Measurements from ENCODE around the gene PNPLA7.
A peak's percentile ranks its signal among the peaks of the same experiment; 100 is the strongest.

PNPLA7 gene

DNA sequence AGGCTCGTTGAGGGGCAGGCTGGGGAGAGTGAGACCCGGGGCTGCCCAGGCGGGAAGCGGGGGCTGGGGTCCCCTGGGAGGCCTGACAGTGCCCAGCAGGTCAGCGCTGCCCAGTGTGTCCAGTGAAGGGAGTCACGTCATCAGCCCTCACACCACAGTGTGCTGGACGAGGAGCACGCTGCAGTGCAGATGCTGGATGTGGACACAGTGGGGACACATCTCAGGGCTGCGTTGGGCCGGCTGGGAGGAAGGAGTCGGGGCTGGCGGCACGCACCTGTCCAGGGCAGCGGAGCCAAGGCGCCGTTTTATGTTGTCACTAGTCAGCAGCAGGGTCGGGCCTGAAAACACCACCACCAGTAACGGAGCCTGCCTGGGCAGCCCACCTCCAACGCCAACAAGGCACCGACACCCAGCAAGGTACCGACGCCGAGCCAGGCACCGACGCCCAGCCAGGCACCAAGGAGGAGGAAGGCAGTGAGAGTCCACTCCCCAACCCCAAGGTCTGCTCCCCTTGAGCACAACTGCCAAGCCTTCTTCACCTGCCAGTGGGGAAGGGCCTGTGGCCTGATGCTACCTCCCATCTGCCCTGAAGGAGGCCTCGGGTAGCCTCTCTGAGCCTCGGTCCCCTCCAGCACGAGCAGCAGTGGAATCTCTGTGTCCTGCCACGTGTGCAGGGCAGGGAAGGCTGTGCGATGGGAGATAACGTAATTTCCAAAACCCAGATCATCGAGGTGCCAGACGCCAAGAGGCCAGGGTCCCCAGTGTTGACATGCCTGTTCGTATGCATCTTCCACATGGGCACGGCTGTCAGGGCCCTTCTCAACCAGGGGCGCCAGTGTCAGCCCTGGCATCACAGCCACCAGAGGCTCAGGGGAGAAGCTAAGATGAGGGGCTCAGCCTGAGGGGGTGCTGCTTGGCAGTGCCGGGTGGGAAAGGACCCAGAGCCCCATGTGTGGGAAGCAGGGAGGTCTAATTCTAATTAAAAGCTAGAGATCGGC is 69.2 kb downstream of the PNPLA7 start:
- DNase-seq: no peak
- Histone ChIP-seq H2BK15ac (ENCODE audit: low read depth, poor library complexity, severe bottlenecking) (no peak overlapping the region), H3K14ac (ENCODE audit: low read length in 2 of 2) (peak overlapping the region in 1 of 2 experiments; percentile 85), H3K27me3 (ENCODE audit: control insufficient read depth in 1 of 2, insufficient read depth in 1 of 2, low read length in 2 of 2) (peaks cover 0 to 7% of the 10 kb centered on the region in 2 experiments), H4K91ac (ENCODE audit: low read length) (peak overlapping the region; percentile 37), H3K23ac (ENCODE audit: low read length in 2 of 2) (peak overlapping the region in 1 of 2 experiments; percentile 61), H3K9me3 (ENCODE audit: control insufficient read depth, low read length) (peaks cover 7% of the 10 kb centered on the region), H3K79me1 (replicated peaks; ENCODE audit: low read length, poor library complexity, severe bottlenecking) (no peaks in the 10 kb centered on the region), H2AK5ac (ENCODE audit: low read length, severe bottlenecking) (no peak overlapping the region), H2BK12ac (ENCODE audit: low read length in 2 of 2) (peak overlapping the region in 1 of 2 experiments; percentile 79), H2BK120ac (ENCODE audit: low read depth, low read length) (no peak overlapping the region), H3K36me3 (ENCODE audit: control insufficient read depth in 1 of 2, insufficient read depth in 2 of 2, low read depth in 1 of 2, low read length in 2 of 2) (no peaks in the 10 kb centered on the region), H2AFZ (ENCODE audit: low read depth, low read length) (no peak overlapping the region), H3K27ac (ENCODE audit: low read length, poor library complexity, severe bottlenecking) (no peak overlapping the region), H3K4ac (ENCODE audit: low read depth in 1 of 2, low read length in 2 of 2) (peak overlapping the region in 1 of 2 experiments; percentile 63), H3K18ac (ENCODE audit: low read depth in 1 of 2, low read length in 2 of 2) (peak overlapping the region in 1 of 2 experiments; percentile 86), H2BK5ac (ENCODE audit: low read depth, low read length, poor library complexity, severe bottlenecking) (no peak overlapping the region), H3K4me1 (ENCODE audit: control insufficient read depth, insufficient read depth, low read depth, low read length) (peaks cover 18% of the 10 kb centered on the region), H3K9ac (ENCODE audit: low read length) (no peak overlapping the region), H4K8ac (ENCODE audit: low read length) (no peak overlapping the region), H3K4me3 (ENCODE audit: insufficient read depth in 1 of 2, low read depth in 1 of 2, low read length in 2 of 2) (peak overlapping the region in 1 of 2 experiments; percentile 14), H3K4me2 (ENCODE audit: low read length, poor library complexity, severe bottlenecking) (no peak overlapping the region)
- WGBS: 91% methylated on average over 38 of the region's 38 CpGs

DNA sequence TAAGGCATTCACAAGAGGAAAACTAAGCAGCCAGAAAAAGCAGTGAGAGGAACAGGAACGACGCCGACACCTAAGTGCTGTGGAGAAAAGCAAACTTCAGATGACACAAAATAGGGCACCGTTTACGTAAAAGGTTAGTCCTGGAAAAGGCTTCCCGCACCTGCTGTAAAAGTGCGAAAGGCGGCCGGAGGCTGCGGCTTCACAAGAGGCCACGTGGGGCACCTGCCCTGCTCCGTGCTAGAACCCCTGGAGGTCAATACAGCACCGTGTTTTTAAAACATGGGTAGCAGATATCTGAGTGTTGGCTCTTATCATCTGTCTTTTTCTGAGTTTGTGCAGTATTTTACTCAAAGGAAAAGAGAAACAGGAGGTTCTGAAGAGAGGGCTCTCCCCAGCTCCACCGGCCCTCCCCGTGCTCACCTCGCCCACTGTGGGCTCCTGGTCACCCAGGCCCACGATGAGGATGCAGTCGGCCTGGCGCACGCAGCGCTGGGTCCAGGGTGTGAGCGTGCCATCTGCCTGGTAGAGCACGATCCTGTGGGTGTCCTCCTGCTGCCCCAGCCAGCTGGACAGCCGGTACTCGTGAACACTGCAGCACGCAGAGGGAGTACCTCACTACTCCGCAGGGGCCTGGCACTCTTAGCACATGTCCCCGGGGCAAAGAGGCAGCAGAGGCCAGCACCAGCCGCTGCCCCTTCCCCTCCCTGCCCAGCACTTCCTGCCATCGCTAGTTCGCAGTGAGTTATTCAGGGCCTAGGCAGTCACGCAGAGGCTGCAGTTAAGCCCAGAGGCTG is 70.1 kb downstream of the PNPLA7 start:
- H2BK12ac ChIP-seq (ENCODE audit: low read length in 2 of 2): no peak overlapping the region
- H3K4me1 ChIP-seq (ENCODE audit: control insufficient read depth, insufficient read depth, low read depth, low read length): peaks cover 18% of the 10 kb centered on the region
- H2BK5ac ChIP-seq (ENCODE audit: low read depth, low read length, poor library complexity, severe bottlenecking): no peak overlapping the region
- H3K27ac ChIP-seq (ENCODE audit: low read length, poor library complexity, severe bottlenecking): no peak overlapping the region
- H3K23ac ChIP-seq (ENCODE audit: low read length in 2 of 2): no peak overlapping the region
- H2AFZ ChIP-seq (ENCODE audit: low read depth, low read length): no peak overlapping the region
- 90% methylated on average over 32 of the region's 32 CpGs for WGBS
- no peak overlapping the region for H2BK15ac ChIP-seq (ENCODE audit: low read depth, poor library complexity, severe bottlenecking)
- peak overlapping the region in 1 of 2 experiments; percentile 5 for H3K14ac ChIP-seq (ENCODE audit: low read length in 2 of 2)
- no peaks in the 10 kb centered on the region for H3K36me3 ChIP-seq (ENCODE audit: control insufficient read depth in 1 of 2, insufficient read depth in 2 of 2, low read depth in 1 of 2, low read length in 2 of 2)
- H3K9me3 ChIP-seq (ENCODE audit: control insufficient read depth, low read length): peaks cover 11% of the 10 kb centered on the region
- H3K9ac ChIP-seq (ENCODE audit: low read length): no peak overlapping the region
- H4K8ac ChIP-seq (ENCODE audit: low read length): no peak overlapping the region
- no peak for DNase-seq
- no peak overlapping the region for H3K4me2 ChIP-seq (ENCODE audit: low read length, poor library complexity, severe bottlenecking)
- peak overlapping the region in 1 of 2 experiments; percentile 63 for H3K4ac ChIP-seq (ENCODE audit: low read depth in 1 of 2, low read length in 2 of 2)
- H3K27me3 ChIP-seq (ENCODE audit: control insufficient read depth in 1 of 2, insufficient read depth in 1 of 2, low read length in 2 of 2): peaks cover 0 to 7% of the 10 kb centered on the region in 2 experiments
- no peak overlapping the region for H2BK120ac ChIP-seq (ENCODE audit: low read depth, low read length)
- H3K4me3 ChIP-seq (ENCODE audit: insufficient read depth in 1 of 2, low read depth in 1 of 2, low read length in 2 of 2): peak overlapping the region in 1 of 2 experiments; percentile 23
- peak overlapping the region; percentile 36 for H4K91ac ChIP-seq (ENCODE audit: low read length)
- peak overlapping the region; percentile 8 to 54 for H3K18ac ChIP-seq (ENCODE audit: low read depth in 1 of 2, low read length in 2 of 2)
- no peak overlapping the region for H2AK5ac ChIP-seq (ENCODE audit: low read length, severe bottlenecking)
- no peaks in the 10 kb centered on the region for H3K79me1 ChIP-seq (replicated peaks; ENCODE audit: low read length, poor library complexity, severe bottlenecking)

- H3K4me2 ChIP-seq (ENCODE audit: low read length, poor library complexity, severe bottlenecking): no peak overlapping the region
- H3K14ac ChIP-seq (ENCODE audit: low read length in 2 of 2): peak overlapping the region in 1 of 2 experiments; percentile 26
- H3K4me1 ChIP-seq (ENCODE audit: control insufficient read depth, insufficient read depth, low read depth, low read length): peaks cover 18% of the 10 kb centered on the region
- H3K27me3 ChIP-seq (ENCODE audit: control insufficient read depth in 1 of 2, insufficient read depth in 1 of 2, low read length in 2 of 2): peaks cover 0 to 7% of the 10 kb centered on the region in 2 experiments
- no peak overlapping the region for H3K4me3 ChIP-seq (ENCODE audit: insufficient read depth in 1 of 2, low read depth in 1 of 2, low read length in 2 of 2)
- no peak overlapping the region for H2BK12ac ChIP-seq (ENCODE audit: low read length in 2 of 2)
- H3K4ac ChIP-seq (ENCODE audit: low read depth in 1 of 2, low read length in 2 of 2): no peak overlapping the region
- H3K18ac ChIP-seq (ENCODE audit: low read depth in 1 of 2, low read length in 2 of 2): peak overlapping the region in 1 of 2 experiments; percentile 1
- no peak overlapping the region for H2BK120ac ChIP-seq (ENCODE audit: low read depth, low read length)
- H3K27ac ChIP-seq (ENCODE audit: low read length, poor library complexity, severe bottlenecking): no peak overlapping the region
- peak overlapping the region; percentile 34 for H4K91ac ChIP-seq (ENCODE audit: low read length)
- no peak overlapping the region for H2BK5ac ChIP-seq (ENCODE audit: low read depth, low read length, poor library complexity, severe bottlenecking)
- no peak overlapping the region for H3K9ac ChIP-seq (ENCODE audit: low read length)
- 83% methylated on average over 36 of the region's 36 CpGs for WGBS
- no peak overlapping the region for H2AFZ ChIP-seq (ENCODE audit: low read depth, low read length)
- H4K8ac ChIP-seq (ENCODE audit: low read length): no peak overlapping the region
- no peak overlapping the region for H2AK5ac ChIP-seq (ENCODE audit: low read length, severe bottlenecking)
- no peak overlapping the region for H2BK15ac ChIP-seq (ENCODE audit: low read depth, poor library complexity, severe bottlenecking)
- H3K23ac ChIP-seq (ENCODE audit: low read length in 2 of 2): no peak overlapping the region
- DNase-seq: peak; percentile 40
- H3K36me3 ChIP-seq (ENCODE audit: control insufficient read depth in 1 of 2, insufficient read depth in 2 of 2, low read depth in 1 of 2, low read length in 2 of 2): no peaks in the 10 kb centered on the region
- H3K79me1 ChIP-seq (replicated peaks; ENCODE audit: low read length, poor library complexity, severe bottlenecking): no peaks in the 10 kb centered on the region
- peaks cover 11% of the 10 kb centered on the region for H3K9me3 ChIP-seq (ENCODE audit: control insufficient read depth, low read length)
These were observed 71.0 kb downstream of the PNPLA7 start for GRCh38 chr9:137478962-137479861.

Measured in mesenchymal stem cell (in vitro differentiated cells and primary cell).